SJSA1 (cell line): ENCODE measurements around the gene PARD3B. TPM values are rescaled to one million over a fixed set of nuclear protein-coding genes. Genes with fewer than 3 reads are reported as not detected.

ENCODE experiments used
- DNase-seq, 2 experiments: peaks; one replicate each; pipeline ENCODE4 v3.0.0-alpha.2; 2015 to 2020; ENCODE audit warnings: low spot score in 2 of 2, low read depth in 1 of 2
- H3K27ac ChIP-seq: fragments of 250-450 bp; sonication (Bioruptor Pico); 2 replicates; pipeline ENCODE4 v1.5.1; 2020; ENCODE audit warnings: mild to moderate bottlenecking, moderate library complexity
- H3K27me3 ChIP-seq: fragments of 250-450 bp; sonication (Bioruptor Pico); replicated peaks from 2 replicates; pipeline ENCODE4 v1.5.1; 2020; ENCODE audit warnings: mild to moderate bottlenecking, moderate library complexity
- H3K36me3 ChIP-seq: fragments of 250-450 bp; sonication (Bioruptor Pico); 2 replicates; pipeline ENCODE4 v1.5.1; 2020; ENCODE audit warnings: mild to moderate bottlenecking
- H3K4me1 ChIP-seq: fragments of 250-450 bp; sonication (Bioruptor Pico); replicated peaks from 2 replicates; pipeline ENCODE4 v1.6.1; 2021; ENCODE audit warnings: mild to moderate bottlenecking
- H3K4me3 ChIP-seq: fragments of 250-450 bp; sonication (Bioruptor Pico); 2 replicates; pipeline ENCODE4 v1.5.1; 2020; ENCODE audit warnings: mild to moderate bottlenecking
- H3K9me3 ChIP-seq: fragments of 250-450 bp; sonication (Bioruptor Pico); replicated peaks from 2 replicates; pipeline ENCODE4 v1.5.1; 2020; ENCODE audit warnings: mild to moderate bottlenecking
- total RNA-seq: library from RNA; depleted of rRNA; stranded (reverse); fragments of >200 nt; shearing (Covaris generic); gene quantifications from 2 replicates; pipeline ENCODE4 v1.2.3, GENCODE V29; 2014

Gene PARD3B
- total RNA-seq, 1 experiment from 2014 or later, result 10.6 TPM

DNA sequence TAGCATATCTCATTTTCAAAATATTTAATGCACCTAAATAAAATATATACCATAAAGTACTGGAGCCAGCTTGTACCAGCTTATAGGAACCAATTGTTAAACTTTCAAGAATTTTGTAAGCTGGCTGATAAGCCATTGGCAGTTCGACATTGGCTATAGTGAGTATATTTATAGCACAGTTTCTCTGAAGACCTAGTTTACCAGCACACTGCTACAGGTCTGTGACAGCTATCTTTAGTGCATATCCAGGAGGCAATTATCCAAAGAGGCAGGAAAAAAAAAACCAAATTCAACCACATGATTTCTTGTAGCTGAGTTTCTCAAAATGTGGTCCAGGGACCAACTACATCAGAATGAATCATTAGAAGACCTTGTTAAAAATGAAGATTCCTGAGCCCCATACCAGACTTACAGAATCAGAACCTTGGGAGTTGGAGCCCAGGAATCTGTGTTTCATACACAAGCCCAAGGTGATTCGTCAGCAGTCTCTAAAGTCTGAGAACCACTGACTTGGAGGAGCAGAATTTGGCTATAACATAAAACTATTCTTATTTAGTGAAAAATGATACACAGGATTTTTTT is 858.1 kb downstream of the PARD3B start:
- DNase-seq, result no peak
- Histone ChIP-seq H3K9me3 (no peaks in the 10 kb centered on the region), H3K36me3 (no peaks in the 10 kb centered on the region), H3K27ac (no peak overlapping the region), H3K4me1 (peaks cover 12% of the 10 kb centered on the region), H3K4me3 (no peak overlapping the region), H3K27me3 (no peaks in the 10 kb centered on the region)

- Histone ChIP-seq H3K4me1 (peaks cover 12% of the 10 kb centered on the region), H3K9me3 (no peaks in the 10 kb centered on the region), H3K4me3 (no peak overlapping the region), H3K36me3 (no peaks in the 10 kb centered on the region), H3K27me3 (no peaks in the 10 kb centered on the region), H3K27ac (no peak overlapping the region)
- peak in 1 of 2 experiments; percentile 54 for DNase-seq
Observed at GRCh38 chr2:205405194-205405593, 859.9 kb downstream of the PARD3B start.

GRCh38 chr2:205405752-205406151 is 860.5 kb downstream of the PARD3B start:
- Histone ChIP-seq H3K4me1 (peaks cover 12% of the 10 kb centered on the region), H3K4me3 (no peak overlapping the region), H3K9me3 (no peaks in the 10 kb centered on the region), H3K27me3 (no peaks in the 10 kb centered on the region), H3K27ac (no peak overlapping the region), H3K36me3 (no peaks in the 10 kb centered on the region)
- peak in 1 of 2 experiments; percentile 33 for DNase-seq

DNA sequence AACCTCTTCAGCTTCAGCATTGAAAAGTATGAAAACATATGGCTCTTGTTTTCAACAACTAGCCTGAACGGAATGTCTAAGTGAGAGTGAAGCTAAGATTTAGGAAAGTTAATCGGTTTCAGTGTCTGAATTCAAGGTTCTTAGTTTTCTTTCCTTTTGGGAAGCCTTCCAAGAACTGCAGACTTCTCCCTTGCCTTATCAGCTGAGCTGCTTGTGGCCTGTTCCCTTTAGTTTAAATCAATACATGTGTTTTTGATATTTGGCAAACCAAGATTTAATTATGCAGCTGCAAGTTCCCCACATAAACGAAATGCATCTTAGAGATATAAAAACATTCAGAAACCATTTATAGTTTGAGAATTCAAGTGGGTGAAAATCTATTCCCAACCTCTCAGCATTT is 862.7 kb downstream of the PARD3B start:
- no peak overlapping the region for H3K27ac ChIP-seq
- no peaks in the 10 kb centered on the region for H3K9me3 ChIP-seq
- no peaks in the 10 kb centered on the region for H3K36me3 ChIP-seq
- no peak for DNase-seq
- H3K27me3 ChIP-seq, result no peaks in the 10 kb centered on the region
- no peak overlapping the region for H3K4me3 ChIP-seq
- H3K4me1 ChIP-seq, result peaks cover 12% of the 10 kb centered on the region

DNA sequence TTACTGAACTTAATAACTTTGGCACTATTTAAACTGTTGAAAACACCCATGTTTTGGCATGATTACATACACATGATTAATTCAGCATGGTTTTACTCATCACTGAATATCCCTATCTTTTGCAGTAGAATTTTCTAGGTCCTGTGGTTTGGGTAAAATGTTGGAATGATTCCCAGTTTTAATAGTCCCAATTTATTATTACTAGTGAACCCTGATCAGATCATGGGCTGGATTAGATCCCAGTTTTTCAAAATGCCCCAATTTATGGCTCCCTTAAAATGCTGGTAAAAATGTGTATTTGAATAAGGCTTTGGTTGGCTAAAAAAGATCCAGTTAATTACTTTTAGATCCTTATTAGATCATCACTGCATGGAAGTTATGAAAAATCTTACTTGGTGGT is 863.4 kb downstream of the PARD3B start:
- Histone ChIP-seq H3K36me3 (no peaks in the 10 kb centered on the region), H3K4me1 (peaks cover 12% of the 10 kb centered on the region), H3K9me3 (no peaks in the 10 kb centered on the region), H3K4me3 (no peak overlapping the region), H3K27me3 (no peaks in the 10 kb centered on the region), H3K27ac (no peak overlapping the region)
- no peak for DNase-seq

GRCh38 chr2:205409411-205409810 is 864.1 kb downstream of the PARD3B start:
- H3K9me3 ChIP-seq, result no peaks in the 10 kb centered on the region
- no peaks in the 10 kb centered on the region for H3K27me3 ChIP-seq
- no peak overlapping the region for H3K27ac ChIP-seq
- H3K4me3 ChIP-seq, result no peak overlapping the region
- peaks cover 12% of the 10 kb centered on the region for H3K4me1 ChIP-seq
- DNase-seq, result no peak
- no peaks in the 10 kb centered on the region for H3K36me3 ChIP-seq

GRCh38 chr2:205411558-205411957 is 866.3 kb downstream of the PARD3B start:
- Histone ChIP-seq H3K9me3 (no peaks in the 10 kb centered on the region), H3K4me3 (no peak overlapping the region), H3K4me1 (no peaks in the 10 kb centered on the region), H3K27me3 (no peaks in the 10 kb centered on the region), H3K36me3 (no peaks in the 10 kb centered on the region), H3K27ac (no peak overlapping the region)
- no peak for DNase-seq

GRCh38 chr2:205424326-205424725 is 879.1 kb downstream of the PARD3B start:
- no peaks in the 10 kb centered on the region for H3K9me3 ChIP-seq
- H3K4me1 ChIP-seq, result no peaks in the 10 kb centered on the region
- H3K36me3 ChIP-seq, result no peaks in the 10 kb centered on the region
- no peak overlapping the region for H3K27ac ChIP-seq
- H3K4me3 ChIP-seq, result no peak overlapping the region
- H3K27me3 ChIP-seq, result no peaks in the 10 kb centered on the region
- no peak for DNase-seq

DNA sequence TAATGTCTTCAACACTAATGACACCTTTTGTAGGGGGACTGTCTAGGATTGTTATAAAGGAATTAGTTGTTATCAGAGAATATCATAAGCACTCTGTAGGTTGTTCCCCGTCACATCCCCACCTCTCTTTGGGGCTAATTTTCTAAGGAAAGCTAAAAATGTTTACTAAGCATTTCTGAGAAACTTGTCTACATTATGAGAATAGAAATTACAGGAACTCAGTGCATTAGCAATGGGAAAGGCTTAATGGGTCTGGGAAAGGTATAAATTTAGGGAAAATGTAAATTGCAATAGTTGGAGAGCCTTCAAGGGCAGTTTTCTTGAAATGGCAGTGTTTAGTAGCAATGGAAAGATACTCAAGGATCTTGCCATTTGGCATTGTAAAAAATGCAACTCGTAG is 879.8 kb downstream of the PARD3B start:
- no peaks in the 10 kb centered on the region for H3K9me3 ChIP-seq
- H3K27me3 ChIP-seq, result no peaks in the 10 kb centered on the region
- H3K36me3 ChIP-seq, result no peaks in the 10 kb centered on the region
- no peaks in the 10 kb centered on the region for H3K4me1 ChIP-seq
- DNase-seq, result no peak
- no peak overlapping the region for H3K4me3 ChIP-seq
- no peak overlapping the region for H3K27ac ChIP-seq

DNA sequence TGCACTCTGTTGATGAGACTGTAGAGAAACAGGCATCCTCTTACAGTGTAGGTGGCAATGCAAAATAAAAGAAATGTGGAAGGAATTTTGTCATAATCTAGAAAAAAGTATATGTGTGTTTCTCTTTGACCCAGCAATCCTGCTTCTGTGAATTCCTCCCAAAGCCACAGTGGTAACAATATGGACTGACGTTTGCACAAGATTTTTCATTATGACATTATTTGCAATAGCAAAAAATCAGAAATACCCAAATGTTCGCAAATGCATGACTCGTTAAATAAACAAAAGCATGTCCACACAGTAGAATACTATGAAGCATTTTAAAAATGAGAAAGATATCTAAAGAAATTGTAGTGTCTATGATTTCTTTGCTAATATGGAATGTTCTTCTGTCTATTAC is 881.8 kb downstream of the PARD3B start:
- Histone ChIP-seq H3K9me3 (no peaks in the 10 kb centered on the region), H3K36me3 (no peaks in the 10 kb centered on the region), H3K4me3 (no peak overlapping the region), H3K27ac (no peak overlapping the region), H3K4me1 (no peaks in the 10 kb centered on the region), H3K27me3 (no peaks in the 10 kb centered on the region)
- no peak for DNase-seq

DNA sequence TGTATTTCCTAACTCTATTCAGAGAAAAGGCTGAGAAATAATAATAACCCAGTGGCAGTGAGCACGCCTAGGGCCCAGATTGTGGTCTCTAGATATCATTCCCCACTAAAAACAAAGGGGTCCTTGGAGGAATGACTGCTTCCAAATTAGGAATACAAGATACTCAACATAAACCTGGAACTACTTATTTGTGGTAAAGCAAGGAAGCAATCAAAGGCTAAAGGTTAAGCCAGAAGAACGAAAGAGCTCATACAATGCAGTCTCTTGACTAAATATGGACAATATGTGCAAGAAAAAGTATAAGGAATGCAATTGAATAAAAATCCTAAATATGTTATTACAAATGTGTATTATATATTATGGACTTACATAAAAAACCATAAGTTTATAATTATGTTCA is 883.5 kb downstream of the PARD3B start:
- Histone ChIP-seq H3K36me3 (no peaks in the 10 kb centered on the region), H3K27me3 (no peaks in the 10 kb centered on the region), H3K9me3 (no peaks in the 10 kb centered on the region)

GRCh38 chr2:205435970-205436369 is 890.7 kb downstream of the PARD3B start:
- peak in 1 of 2 experiments; percentile 31 for DNase-seq
- H3K9me3 ChIP-seq, result no peaks in the 10 kb centered on the region
- no peak overlapping the region for H3K4me3 ChIP-seq
- no peak overlapping the region for H3K27ac ChIP-seq
- no peaks in the 10 kb centered on the region; the same call in 1 of the 2 replicates for H3K27me3 ChIP-seq
- H3K4me1 ChIP-seq, result peaks cover 7% of the 10 kb centered on the region; the same call in 1 of the 2 replicates
- H3K36me3 ChIP-seq, result no peaks in the 10 kb centered on the region

More for the DNA sequence above, 883.5 kb downstream of the PARD3B start:
- no peak overlapping the region for H3K27ac ChIP-seq
- H3K4me1 ChIP-seq, result no peaks in the 10 kb centered on the region
- H3K4me3 ChIP-seq, result no peak overlapping the region
- DNase-seq, result no peak

DNA sequence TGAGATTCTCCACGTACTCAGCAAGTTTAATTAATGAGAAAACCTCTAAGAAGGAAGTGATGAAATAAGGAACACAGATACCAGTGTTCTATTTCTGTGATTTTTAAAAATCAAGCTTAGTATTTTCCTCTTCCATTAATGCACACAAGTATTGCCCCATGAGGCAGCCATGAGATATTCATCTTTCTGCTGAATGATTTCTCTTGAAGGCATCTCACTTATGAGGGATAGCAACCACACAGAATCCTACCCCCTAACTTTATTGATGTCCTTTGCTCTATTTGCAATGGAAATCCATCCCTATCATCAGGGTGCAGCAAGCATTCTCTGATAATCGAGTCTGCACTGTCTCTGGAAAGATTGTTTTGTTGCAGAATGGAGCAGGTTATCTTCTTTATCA is 893.0 kb downstream of the PARD3B start:
- Histone ChIP-seq H3K9me3 (0 out of 2 replicates have a peak, but pooled peaks cover 2% of the 10 kb centered on the region), H3K27ac (no peak overlapping the region), H3K36me3 (no peaks in the 10 kb centered on the region), H3K4me1 (peaks cover 7% of the 10 kb centered on the region; the same call in 1 of the 2 replicates), H3K4me3 (no peak overlapping the region), H3K27me3 (no peaks in the 10 kb centered on the region; the same call in 1 of the 2 replicates)
- DNase-seq, result no peak

DNA sequence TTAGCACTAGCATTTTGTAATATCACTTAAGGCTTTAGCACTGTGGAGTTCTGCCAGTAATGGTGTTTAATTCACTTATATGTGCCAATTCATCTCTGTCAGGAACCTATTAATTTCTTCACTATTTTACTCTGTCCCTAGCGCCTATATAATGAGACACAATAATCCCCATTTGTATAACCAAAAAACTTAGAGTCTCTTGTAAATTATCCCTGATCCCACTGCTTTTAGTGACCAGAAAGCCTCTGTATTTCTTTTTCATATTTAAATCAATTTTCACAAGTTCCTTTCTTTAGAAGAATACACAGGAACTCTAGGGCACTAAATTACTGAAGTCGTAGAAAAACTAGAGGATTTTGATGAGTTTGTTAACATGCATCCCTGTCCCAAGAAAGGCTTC is 894.3 kb downstream of the PARD3B start:
- no peaks in the 10 kb centered on the region; the same call in 1 of the 2 replicates for H3K27me3 ChIP-seq
- no peak overlapping the region for H3K4me3 ChIP-seq
- DNase-seq, result no peak
- no peaks in the 10 kb centered on the region for H3K36me3 ChIP-seq
- 0 out of 2 replicates have a peak, but pooled peaks cover 4% of the 10 kb centered on the region for H3K9me3 ChIP-seq
- peaks cover 7% of the 10 kb centered on the region; the same call in 1 of the 2 replicates for H3K4me1 ChIP-seq
- H3K27ac ChIP-seq, result no peak overlapping the region

GRCh38 chr2:205441524-205441923 is 896.2 kb downstream of the PARD3B start:
- Histone ChIP-seq H3K27me3 (no peaks in the 10 kb centered on the region; the same call in 1 of the 2 replicates), H3K4me3 (no peak overlapping the region), H3K27ac (no peak overlapping the region), H3K9me3 (0 out of 2 replicates have a peak, but pooled peaks cover 4% of the 10 kb centered on the region), H3K4me1 (no peaks in the 10 kb centered on the region), H3K36me3 (no peaks in the 10 kb centered on the region)
- DNase-seq, result no peak
